Loucy (cell line): ENCODE data around the gene RMDN2.

Source experiments
- H2AFZ ChIP-seq: fragments of 200-600 bp; sonication (generic); 2 replicates; pipeline ENCODE4 v1.6.0; 2016; ENCODE audit warnings: antibody characterized with exemption, mild to moderate bottlenecking, low read length, moderate library complexity
- H3F3A ChIP-seq: fragments of 200-600 bp; 2 replicates; pipeline ENCODE4 v1.6.0; 2016; ENCODE audit warnings: antibody characterized with exemption, low read depth, mild to moderate bottlenecking
- H3K27me3 ChIP-seq: fragments of 200-600 bp; sonication (generic); 2 replicates; pipeline ENCODE4 v1.6.1; 2014; ENCODE audit warnings: low read length, mild to moderate bottlenecking; ENCODE audit not compliant: insufficient read depth, poor library complexity, severe bottlenecking
- H3K36me3 ChIP-seq: fragments of 200-600 bp; sonication (generic); 2 replicates; pipeline ENCODE4 v1.6.1; 2016; ENCODE audit warnings: low read length; ENCODE audit not compliant: insufficient read depth
- H3K4me1 ChIP-seq: fragments of 200-600 bp; sonication (generic); 2 replicates; pipeline ENCODE4 v1.5.1; 2014; ENCODE audit warnings: low read length, mild to moderate bottlenecking; ENCODE audit not compliant: insufficient read depth, poor library complexity, severe bottlenecking
- H3K4me2 ChIP-seq: fragments of 200-600 bp; sonication (generic); 2 replicates; pipeline ENCODE4 v1.6.0; 2014; ENCODE audit warnings: antibody characterized with exemption, low read length, low read depth, mild to moderate bottlenecking; ENCODE audit not compliant: poor library complexity, severe bottlenecking
- H3K4me3 ChIP-seq: fragments of 200-600 bp; sonication (generic); 2 replicates; pipeline ENCODE4 v1.5.1; 2014; ENCODE audit warnings: low read length, mild to moderate bottlenecking, mixed read lengths; ENCODE audit not compliant: poor library complexity, severe bottlenecking
- H3K79me2 ChIP-seq: fragments of 200-600 bp; sonication (generic); 2 replicates; pipeline ENCODE4 v1.6.1; 2014; ENCODE audit warnings: low read length; ENCODE audit not compliant: insufficient read depth
- H3K9ac ChIP-seq: fragments of 200-600 bp; sonication (generic); 2 replicates; pipeline ENCODE4 v1.6.0; 2014; ENCODE audit warnings: mild to moderate bottlenecking, low read depth, low read length, moderate library complexity; ENCODE audit not compliant: poor library complexity, severe bottlenecking
- H3K9me2 ChIP-seq: fragments of 200-600 bp; sonication (generic); replicated peaks from 2 replicates; pipeline ENCODE4 v1.6.1; 2016; ENCODE audit warnings: low read depth, low read length, mixed read lengths
- H3K9me3 ChIP-seq: fragments of 200-600 bp; sonication (generic); 2 replicates; pipeline ENCODE4 v1.6.1; 2014; ENCODE audit warnings: mild to moderate bottlenecking, antibody characterized with exemption, low read length, low read depth; ENCODE audit not compliant: insufficient read depth
- H4K20me1 ChIP-seq: fragments of 200-600 bp; sonication (generic); 2 replicates; pipeline ENCODE4 v1.6.0; 2014; ENCODE audit warnings: antibody characterized with exemption, low read length, mild to moderate bottlenecking; ENCODE audit not compliant: insufficient read depth, poor library complexity, severe bottlenecking
- EZH2phosphoT487 ChIP-seq: fragments of 200-600 bp; IDR thresholded peaks from 2 replicates; pipeline ENCODE4 v1.6.1; 2018; ENCODE audit warnings: antibody characterized with exemption, mild to moderate bottlenecking, moderate library complexity, borderline replicate concordance
- TF ChIP-seq, protein P1 (sequence below): fragments of 200-600 bp; sonication (generic); conservative IDR thresholded peaks from 2 replicates; pipeline ENCODE4 v1.5.1; 2014; ENCODE audit warnings: mild to moderate bottlenecking, antibody characterized with exemption, low read length

RMDN2 gene, protein sequence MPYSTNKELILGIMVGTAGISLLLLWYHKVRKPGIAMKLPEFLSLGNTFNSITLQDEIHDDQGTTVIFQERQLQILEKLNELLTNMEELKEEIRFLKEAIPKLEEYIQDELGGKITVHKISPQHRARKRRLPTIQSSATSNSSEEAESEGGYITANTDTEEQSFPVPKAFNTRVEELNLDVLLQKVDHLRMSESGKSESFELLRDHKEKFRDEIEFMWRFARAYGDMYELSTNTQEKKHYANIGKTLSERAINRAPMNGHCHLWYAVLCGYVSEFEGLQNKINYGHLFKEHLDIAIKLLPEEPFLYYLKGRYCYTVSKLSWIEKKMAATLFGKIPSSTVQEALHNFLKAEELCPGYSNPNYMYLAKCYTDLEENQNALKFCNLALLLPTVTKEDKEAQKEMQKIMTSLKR

DNA sequence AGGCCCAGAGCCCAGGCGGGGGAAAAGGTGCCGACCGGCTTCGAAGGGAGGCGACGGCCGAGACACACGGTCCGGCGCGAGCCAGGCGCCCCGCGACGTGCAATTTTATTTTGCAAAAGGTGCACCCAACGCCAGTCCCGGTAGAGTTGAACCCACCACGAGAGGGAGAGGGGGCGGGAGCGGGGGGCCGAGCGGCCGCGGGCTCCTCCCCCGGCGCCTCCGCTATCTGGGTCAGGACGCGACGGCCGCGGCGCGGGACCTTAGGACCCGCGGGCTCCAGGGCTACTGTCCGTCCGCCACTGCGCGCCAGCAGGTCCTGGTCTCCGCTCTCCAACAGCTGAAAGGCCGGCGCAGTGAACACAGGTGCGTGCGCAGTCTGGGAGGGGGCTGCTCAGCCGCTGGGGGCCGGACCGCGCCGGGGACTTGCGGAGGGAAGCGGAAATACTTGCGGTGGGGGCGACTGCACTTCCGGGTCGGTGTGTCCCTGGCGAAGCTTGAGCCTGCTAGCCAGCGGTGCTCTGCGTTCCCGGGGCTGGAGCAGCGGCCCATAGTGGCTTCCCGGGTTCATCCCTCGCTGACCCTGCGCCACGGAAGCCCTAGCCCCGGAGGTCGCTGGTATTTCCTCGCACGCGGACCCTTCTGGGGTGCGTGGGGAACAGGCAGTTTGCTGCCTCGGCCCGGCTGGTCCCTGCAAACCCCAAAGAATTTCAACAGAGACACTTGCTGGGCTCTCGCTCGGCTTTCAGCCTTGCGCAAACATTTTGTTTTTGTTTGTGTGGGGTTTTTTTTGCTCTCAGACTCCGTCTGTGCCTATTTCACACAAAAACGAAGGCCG, at the start of gene RMDN2:
TSS of gene RMDN2 (plus strand) at position 225 of the 835 bp plus-strand sequence. CDS start 3,991 bp downstream, outside the sequence.
- Histone ChIP-seq H3K9me2 (no peaks in the 10 kb centered on the region), H3K9me3 (no peaks in the 10 kb centered on the region), H3K4me1 (no peaks in the 10 kb centered on the region), H3F3A (no peaks in the 10 kb centered on the region), H4K20me1 (no peaks in the 10 kb centered on the region), H3K79me2 (no peaks in the 10 kb centered on the region), H3K4me3 (no peak within 1 kb of the TSS), H3K4me2 (no peak within 1 kb of the TSS), H3K27me3 (no peaks in the 10 kb centered on the region), H2AFZ (no peak within 1 kb of the TSS), H3K36me3 (no peaks in the 10 kb centered on the region), H3K9ac (no peak within 1 kb of the TSS)
- no peak for TF ChIP-seq EZH2phosphoT487
- TF ChIP-seq, protein P1, sequence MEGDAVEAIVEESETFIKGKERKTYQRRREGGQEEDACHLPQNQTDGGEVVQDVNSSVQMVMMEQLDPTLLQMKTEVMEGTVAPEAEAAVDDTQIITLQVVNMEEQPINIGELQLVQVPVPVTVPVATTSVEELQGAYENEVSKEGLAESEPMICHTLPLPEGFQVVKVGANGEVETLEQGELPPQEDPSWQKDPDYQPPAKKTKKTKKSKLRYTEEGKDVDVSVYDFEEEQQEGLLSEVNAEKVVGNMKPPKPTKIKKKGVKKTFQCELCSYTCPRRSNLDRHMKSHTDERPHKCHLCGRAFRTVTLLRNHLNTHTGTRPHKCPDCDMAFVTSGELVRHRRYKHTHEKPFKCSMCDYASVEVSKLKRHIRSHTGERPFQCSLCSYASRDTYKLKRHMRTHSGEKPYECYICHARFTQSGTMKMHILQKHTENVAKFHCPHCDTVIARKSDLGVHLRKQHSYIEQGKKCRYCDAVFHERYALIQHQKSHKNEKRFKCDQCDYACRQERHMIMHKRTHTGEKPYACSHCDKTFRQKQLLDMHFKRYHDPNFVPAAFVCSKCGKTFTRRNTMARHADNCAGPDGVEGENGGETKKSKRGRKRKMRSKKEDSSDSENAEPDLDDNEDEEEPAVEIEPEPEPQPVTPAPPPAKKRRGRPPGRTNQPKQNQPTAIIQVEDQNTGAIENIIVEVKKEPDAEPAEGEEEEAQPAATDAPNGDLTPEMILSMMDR, result no peak

DNA sequence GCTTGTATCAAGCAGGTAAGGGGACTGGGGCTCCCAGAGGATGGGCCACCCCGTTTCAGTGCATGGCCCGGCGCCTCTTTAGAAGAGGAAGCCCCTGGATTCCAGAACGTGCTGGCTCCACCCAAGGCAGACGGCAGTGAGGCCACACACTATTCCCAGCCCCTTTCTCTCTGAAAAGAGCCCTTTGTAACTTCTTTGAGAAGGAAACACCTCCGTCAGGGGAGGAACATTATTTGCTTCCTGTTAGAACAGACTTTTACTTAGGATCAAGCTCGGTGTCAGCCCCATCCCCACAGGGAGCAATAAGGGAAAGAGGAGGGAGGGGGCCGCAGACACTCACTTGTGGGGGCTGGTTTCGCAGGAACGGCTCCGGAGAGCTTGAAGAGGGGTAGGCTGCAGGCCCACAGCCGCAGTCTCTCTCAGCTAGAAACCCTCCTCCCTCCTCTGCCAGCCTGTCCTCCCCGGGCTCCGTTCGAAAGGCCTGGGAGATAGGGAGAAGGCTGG, 49.6 kb upstream of the RMDN2 start:
- Histone ChIP-seq H3K4me3 (no peak overlapping the region), H3K9me2 (no peaks in the 10 kb centered on the region), H3K4me2 (no peak overlapping the region), H4K20me1 (no peaks in the 10 kb centered on the region), H3K4me1 (peaks cover 44% of the 10 kb centered on the region), H3F3A (no peaks in the 10 kb centered on the region), H3K9me3 (no peaks in the 10 kb centered on the region), H2AFZ (no peak overlapping the region), H3K9ac (no peak overlapping the region), H3K36me3 (no peaks in the 10 kb centered on the region), H3K79me2 (no peaks in the 10 kb centered on the region), H3K27me3 (no peaks in the 10 kb centered on the region)
- TF ChIP-seq EZH2phosphoT487, result no peak
- TF ChIP-seq, protein P1, result no peak

DNA sequence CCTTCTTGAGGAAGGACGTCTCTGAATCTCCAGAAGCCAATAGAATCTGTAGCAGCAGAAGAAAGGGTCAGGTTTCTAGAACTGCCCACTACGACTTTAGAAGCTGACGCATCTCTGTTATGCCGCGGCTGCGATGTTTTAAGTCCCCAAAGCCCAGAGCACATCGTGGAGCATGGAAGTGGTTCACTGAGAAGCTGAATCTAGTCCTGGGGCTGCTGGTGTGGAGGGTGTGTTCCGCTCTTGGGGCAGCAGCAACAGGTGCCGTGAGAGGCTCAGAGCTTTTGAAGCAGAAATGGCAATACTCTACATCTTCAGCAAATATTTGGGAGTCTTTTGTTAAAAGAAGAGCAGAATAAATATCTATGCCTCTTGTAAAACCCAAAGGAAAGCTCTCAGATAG, 48.9 kb upstream of the RMDN2 start:
- Histone ChIP-seq H3K9me3 (no peaks in the 10 kb centered on the region), H3K9me2 (no peaks in the 10 kb centered on the region), H3K36me3 (no peaks in the 10 kb centered on the region), H3K4me2 (no peak overlapping the region), H3K27me3 (no peaks in the 10 kb centered on the region), H3K9ac (no peak overlapping the region), H2AFZ (0 out of 2 replicates have a peak overlapping the region, but pooled peaks have one; percentile 64), H3K4me1 (peaks cover 51% of the 10 kb centered on the region), H3K79me2 (no peaks in the 10 kb centered on the region), H3F3A (no peaks in the 10 kb centered on the region), H3K4me3 (no peak overlapping the region), H4K20me1 (no peaks in the 10 kb centered on the region)
- no peak for TF ChIP-seq EZH2phosphoT487
- TF ChIP-seq, protein P1, result no peak
